ENCODE results near the gene PPIL6. TPM values are rescaled to one million over a fixed set of nuclear protein-coding genes. Genes with fewer than 3 reads are reported as not detected.

PPIL6 gene
- polyA plus RNA-seq, 1 experiment: 0.83 TPM

DNA sequence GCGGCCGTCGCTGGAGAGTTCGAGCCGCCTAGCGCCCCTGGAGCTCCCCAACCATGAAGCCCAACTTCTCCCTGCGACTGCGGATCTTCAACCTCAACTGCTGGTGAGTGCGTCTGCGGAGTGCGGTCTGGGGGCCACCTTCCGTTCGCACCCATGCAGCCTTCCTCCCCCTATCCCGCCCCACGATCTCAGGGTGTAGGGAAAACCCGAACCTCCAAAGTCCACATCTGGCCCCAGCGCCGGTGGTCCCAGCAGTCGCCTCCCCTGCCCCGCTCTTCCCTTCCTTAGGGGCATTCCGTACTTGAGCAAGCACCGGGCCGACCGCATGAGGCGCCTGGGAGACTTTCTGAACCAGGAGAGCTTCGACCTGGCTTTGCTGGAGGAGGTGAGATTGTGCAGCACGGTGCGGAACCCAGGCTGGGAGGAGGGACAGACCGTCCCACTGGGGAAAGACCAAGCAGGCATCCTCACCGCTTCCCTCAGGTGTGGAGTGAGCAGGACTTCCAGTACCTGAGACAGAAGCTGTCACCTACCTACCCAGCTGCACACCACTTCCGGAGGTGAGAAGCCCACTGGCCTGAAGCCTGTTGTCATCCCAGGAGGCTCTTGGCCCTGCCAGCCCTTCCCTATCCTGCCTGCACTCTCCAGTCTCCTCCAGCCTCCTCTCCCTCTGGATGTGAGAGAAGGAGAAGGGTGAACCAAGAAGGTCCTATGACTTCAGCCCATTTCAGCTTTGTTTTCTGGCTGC, 815 bp upstream of the PPIL6 start:
- DNase-seq (ENCODE audit: low read depth, low spot score): no peak

DNA sequence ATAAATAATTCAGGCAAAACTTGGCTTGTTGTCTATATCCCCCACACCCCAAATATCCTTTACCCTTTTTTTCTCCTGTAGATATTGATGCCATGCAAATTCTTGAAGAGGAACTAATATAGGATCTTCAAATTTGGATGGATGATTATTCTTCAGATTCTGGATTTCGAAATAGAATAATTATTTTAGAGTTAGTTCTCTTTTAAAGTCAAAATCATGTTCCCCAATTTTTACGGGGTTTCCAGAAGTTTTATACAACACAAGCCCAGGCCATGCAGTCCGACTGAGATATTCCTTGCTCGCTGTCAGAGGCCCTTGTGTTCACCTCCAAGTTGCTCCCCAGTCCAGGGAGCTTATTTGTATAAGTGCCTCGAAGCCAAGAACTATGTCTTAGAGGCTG, 4.4 kb downstream of the PPIL6 start:
- Histone ChIP-seq H3K9me3 (ENCODE audit: control insufficient read depth, insufficient read depth, low read length) (no peaks in the 10 kb centered on the region; the same call in 1 of the 2 replicates), H3K4me3 (ENCODE audit: low read depth, low read length) (no peak overlapping the region), H3K27me3 (ENCODE audit: control insufficient read depth, insufficient read depth, low read length) (peaks cover 5% of the 10 kb centered on the region), H3K27ac (ENCODE audit: low read depth, low read length) (no peak overlapping the region)
- TF ChIP-seq, protein P1, sequence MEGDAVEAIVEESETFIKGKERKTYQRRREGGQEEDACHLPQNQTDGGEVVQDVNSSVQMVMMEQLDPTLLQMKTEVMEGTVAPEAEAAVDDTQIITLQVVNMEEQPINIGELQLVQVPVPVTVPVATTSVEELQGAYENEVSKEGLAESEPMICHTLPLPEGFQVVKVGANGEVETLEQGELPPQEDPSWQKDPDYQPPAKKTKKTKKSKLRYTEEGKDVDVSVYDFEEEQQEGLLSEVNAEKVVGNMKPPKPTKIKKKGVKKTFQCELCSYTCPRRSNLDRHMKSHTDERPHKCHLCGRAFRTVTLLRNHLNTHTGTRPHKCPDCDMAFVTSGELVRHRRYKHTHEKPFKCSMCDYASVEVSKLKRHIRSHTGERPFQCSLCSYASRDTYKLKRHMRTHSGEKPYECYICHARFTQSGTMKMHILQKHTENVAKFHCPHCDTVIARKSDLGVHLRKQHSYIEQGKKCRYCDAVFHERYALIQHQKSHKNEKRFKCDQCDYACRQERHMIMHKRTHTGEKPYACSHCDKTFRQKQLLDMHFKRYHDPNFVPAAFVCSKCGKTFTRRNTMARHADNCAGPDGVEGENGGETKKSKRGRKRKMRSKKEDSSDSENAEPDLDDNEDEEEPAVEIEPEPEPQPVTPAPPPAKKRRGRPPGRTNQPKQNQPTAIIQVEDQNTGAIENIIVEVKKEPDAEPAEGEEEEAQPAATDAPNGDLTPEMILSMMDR (IDR thresholded peaks at IDR 0.05; ENCODE audit: low read depth, low read length): no peak
- no peak for DNase-seq (ENCODE audit: low read depth, low spot score)
- ChIA-PET POLR2A (no interaction called here), CTCF (no interaction called here)

More for the DNA sequence above, 815 bp upstream of the PPIL6 start:
- POLR2A ChIA-PET: interaction anchor here (0.9 to 1.4 kb wide), 8 partner anchors 9 to 346 kb away, joined by 3 to 16 read pairs (median 4); partner anchors contain the start of genes CD164, CEP57L1, MICAL1 and SESN1
- CTCF ChIA-PET: interaction anchor here (0.6 to 1.8 kb wide), 9 partner anchors 11 to 334 kb away, joined by 3 to 6 read pairs (median 4); partner anchors contain the start of gene MICAL1
- H3K27ac ChIP-seq (ENCODE audit: low read depth, low read length): peak overlapping the region; percentile 79
- H3K27me3 ChIP-seq (ENCODE audit: control insufficient read depth, insufficient read depth, low read length): no peaks in the 10 kb centered on the region
- peak overlapping the region; percentile 83 for H3K4me3 ChIP-seq (ENCODE audit: low read depth, low read length)
- H3K9me3 ChIP-seq (ENCODE audit: control insufficient read depth, insufficient read depth, low read length): no peaks in the 10 kb centered on the region; the same call in 1 of the 2 replicates
- TF ChIP-seq, protein P1 (IDR thresholded peaks at IDR 0.05; ENCODE audit: low read depth, low read length): peak; percentile 16; the same call in 1 of the 2 replicates

DNA sequence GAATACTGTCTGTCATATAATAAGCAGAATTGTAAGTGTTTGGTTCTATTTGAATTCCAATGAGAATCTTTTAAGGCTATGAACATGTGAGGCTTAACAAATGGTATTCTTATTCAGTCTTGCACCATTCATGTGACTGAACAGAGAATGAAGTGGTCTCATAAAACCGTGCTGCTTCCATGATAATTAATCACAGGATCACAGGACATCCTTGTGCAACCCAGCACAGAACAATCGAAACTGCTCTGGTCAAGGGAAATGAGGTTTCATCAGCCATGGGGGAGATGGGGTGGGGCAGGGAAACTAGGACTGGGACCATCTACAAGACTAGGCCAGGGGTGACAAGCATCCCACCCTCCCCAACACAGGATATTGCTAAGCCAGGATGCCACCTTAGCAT, 6.0 kb downstream of the PPIL6 start:
- Histone ChIP-seq H3K9me3 (ENCODE audit: control insufficient read depth, insufficient read depth, low read length) (no peaks in the 10 kb centered on the region), H3K27ac (ENCODE audit: low read depth, low read length) (no peak overlapping the region), H3K4me3 (ENCODE audit: low read depth, low read length) (no peak overlapping the region), H3K27me3 (ENCODE audit: control insufficient read depth, insufficient read depth, low read length) (peaks cover 5% of the 10 kb centered on the region)
- CTCF ChIA-PET: no interaction called here
- POLR2A ChIA-PET: no interaction called here
- DNase-seq (ENCODE audit: low read depth, low spot score): no peak
- TF ChIP-seq, protein P1 (IDR thresholded peaks at IDR 0.05; ENCODE audit: low read depth, low read length): no peak

DNA sequence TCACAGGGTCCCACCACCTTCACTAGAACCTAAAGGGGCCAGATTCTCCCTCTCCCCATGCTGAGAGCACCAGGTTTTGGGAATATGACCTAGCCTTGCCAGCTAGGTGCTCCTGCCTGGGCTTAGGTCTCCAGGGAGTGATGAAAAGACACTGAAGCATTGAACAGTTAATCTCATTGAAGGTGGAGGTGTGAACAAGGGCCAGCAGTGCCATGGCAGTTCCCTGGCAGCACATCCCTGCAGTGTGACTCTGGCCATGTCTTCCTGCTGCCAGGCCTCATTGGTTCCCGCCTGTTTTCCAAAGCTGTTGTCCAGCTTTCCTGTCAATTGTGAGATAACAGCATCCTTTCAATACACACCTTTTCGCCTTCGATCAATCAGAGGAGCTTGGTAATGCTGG, 10.9 kb downstream of the PPIL6 start:
- DNase-seq (ENCODE audit: low read depth, low spot score): no peak
- H3K27me3 ChIP-seq (ENCODE audit: control insufficient read depth, insufficient read depth, low read length): peaks cover 5% of the 10 kb centered on the region
- no peak overlapping the region for H3K4me3 ChIP-seq (ENCODE audit: low read depth, low read length)
- no peaks in the 10 kb centered on the region for H3K9me3 ChIP-seq (ENCODE audit: control insufficient read depth, insufficient read depth, low read length)
- TF ChIP-seq, protein P1 (IDR thresholded peaks at IDR 0.05; ENCODE audit: low read depth, low read length): no peak
- ChIA-PET CTCF (no interaction called here), POLR2A (interaction anchor here (0.8 to 1.0 kb wide), 2 partner anchors 11 to 47 kb away, joined by 4 to 7 read pairs; partner anchors contain the start of genes CD164, PPIL6 and SMPD2)
- no peak overlapping the region for H3K27ac ChIP-seq (ENCODE audit: low read depth, low read length)

DNA sequence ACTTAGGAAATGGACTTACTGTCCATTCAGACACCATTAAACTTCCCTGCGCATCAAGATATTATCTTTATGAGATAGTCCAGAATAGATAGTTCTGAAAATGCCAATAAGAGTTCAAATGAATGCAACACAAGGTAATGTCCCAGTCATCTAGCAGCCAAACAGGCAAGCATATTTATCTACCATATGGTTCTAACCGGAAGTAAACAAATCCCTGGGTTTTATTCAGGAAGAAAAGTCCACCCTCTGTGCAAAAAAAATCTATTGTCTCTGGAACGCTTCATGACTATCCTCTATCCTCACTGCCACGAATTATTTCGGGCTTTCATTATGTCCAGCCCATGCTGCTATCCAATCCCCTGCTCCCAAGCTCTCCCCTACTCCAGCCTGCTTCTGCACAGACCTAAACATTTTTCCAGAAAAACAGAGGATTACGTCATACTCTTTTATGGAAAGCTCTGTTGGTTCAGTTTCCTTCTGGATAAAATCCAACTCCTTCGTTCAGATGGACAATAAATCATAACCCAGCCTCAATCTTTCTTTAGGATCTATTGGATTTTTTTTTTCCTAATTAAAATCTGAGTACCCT, 11.4 kb downstream of the PPIL6 start:
- Histone ChIP-seq H3K9me3 (ENCODE audit: control insufficient read depth, insufficient read depth, low read length) (no peaks in the 10 kb centered on the region), H3K27me3 (ENCODE audit: control insufficient read depth, insufficient read depth, low read length) (peaks cover 5% of the 10 kb centered on the region), H3K27ac (ENCODE audit: low read depth, low read length) (no peak overlapping the region), H3K4me3 (ENCODE audit: low read depth, low read length) (no peak overlapping the region)
- TF ChIP-seq, protein P1 (IDR thresholded peaks at IDR 0.05; ENCODE audit: low read depth, low read length): no peak
- ChIA-PET POLR2A (interaction anchor here (0.8 to 1.0 kb wide), 2 partner anchors 12 to 46 kb away, joined by 4 to 7 read pairs; partner anchors contain the start of genes CD164, PPIL6 and SMPD2), CTCF (no interaction called here)
- DNase-seq (ENCODE audit: low read depth, low spot score): peak; percentile 30
